NCI-H2227 treated with DMSO at 0.1 percent for 48 hours (cell line): ENCODE measurements around the gene RSRC1.

Experiments
- DNase-seq: peaks from one replicate; lab custom pipeline; 2025; lab: John Stamatoyannopoulos, UW

The RSRC1 gene

GRCh38 chr3:158128755-158129154, 18.9 kb downstream of the RSRC1 start:
- no peak for DNase-seq

- no peak for DNase-seq
These were observed 24.5 kb downstream of the RSRC1 start for GRCh38 chr3:158134363-158134762.

DNA sequence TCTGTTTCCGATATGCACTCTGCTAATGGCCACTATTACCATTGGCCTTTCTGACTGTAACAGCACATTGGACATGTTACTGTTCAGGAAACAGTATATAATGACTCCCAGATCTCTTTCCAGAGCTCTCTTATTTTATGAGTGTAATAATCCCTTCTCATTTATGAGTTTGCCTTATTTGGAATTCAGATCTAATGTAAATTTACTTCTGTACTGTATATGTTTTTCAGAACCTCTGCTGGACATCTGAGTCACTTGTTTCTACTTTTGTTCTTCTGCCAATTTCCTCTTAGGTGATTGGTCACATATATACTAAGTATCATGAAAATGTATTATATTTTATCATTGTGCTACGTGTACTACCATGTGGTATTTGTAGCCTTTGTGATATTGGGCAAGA, 30.5 kb downstream of the RSRC1 start:
- DNase-seq = no peak

GRCh38 chr3:158148218-158148617, 38.3 kb downstream of the RSRC1 start:
- DNase-seq = no peak

DNA sequence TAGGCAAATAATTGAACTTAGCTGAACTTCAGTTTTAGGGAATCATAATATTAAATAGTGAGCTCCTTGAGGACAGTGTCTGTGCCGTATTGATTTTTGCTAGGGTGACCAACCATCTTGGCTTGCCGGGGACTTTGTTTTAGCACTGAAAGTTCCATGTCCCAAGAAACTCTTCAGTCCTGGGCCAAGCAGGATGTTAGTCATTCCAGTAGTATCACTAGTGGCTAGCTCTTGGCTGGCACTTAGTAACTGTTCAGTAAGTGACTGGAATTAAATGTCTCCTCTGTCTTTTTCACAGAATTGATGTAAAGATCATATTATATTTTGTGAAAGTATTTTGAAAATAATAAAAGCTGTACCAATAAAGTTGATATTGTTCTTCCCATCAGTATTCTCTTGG, 42.3 kb downstream of the RSRC1 start:
- no peak for DNase-seq

DNA sequence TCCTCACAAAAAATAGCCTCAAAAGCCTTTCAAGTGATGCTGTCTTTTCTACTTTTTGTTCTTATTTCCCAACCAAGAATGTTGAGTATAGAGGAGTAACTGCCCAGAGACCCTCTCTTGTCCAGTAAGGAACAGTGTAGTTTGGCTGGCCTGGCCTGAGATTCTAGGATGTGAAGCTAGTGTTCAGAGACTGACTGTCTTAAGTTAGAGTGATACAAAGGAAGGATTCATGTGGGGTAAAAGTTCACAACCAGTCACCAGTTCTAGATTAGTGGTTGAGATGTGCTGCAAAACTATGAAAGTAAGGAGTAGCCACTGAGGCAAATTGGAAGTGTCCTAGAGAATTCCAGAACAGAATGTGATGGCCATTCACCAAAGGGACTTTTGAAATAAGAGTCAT, 49.1 kb downstream of the RSRC1 start:
- no peak for DNase-seq

GRCh38 chr3:158159714-158160113, 49.8 kb downstream of the RSRC1 start:
- no peak for DNase-seq

DNA sequence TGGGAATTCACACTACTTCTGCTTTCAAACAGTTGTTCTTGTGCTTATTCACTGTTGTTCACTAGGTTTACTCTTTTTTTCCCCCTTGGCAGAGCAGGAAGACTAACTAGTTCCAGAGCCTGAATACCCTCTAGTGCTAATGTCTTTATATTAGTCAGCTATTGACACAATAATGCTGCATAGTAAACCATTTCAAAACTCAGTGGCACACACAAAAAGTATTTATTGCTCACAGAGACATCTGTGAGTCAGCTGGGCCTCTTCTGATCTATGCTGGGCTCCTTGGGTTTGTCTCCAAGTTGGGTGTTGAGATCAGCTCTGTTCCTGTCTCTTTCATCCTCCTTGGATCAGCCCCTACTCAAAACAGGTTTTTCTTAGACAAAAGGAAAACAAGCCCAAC, 51.1 kb downstream of the RSRC1 start:
- DNase-seq = no peak

- no peak for DNase-seq
These were observed 55.3 kb downstream of the RSRC1 start for GRCh38 chr3:158165141-158165655.

DNA sequence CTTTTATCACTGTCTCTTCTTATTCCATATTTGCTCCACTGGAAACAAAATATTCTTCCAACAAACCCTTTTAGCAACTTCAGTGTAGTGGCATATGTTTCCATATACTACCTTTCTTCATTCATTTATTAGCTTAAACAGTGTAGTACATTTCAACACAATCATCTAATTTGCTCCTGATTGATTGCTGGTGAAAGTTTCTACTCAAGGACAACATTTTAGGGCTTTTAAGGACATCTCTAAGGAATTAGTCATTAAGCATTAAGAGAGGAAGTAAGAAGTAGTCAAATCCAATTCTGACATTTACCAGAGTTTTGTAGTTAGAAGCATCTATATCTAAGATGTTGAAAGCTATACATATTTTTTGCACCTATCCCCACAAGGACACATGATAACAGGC, 55.8 kb downstream of the RSRC1 start:
- no peak for DNase-seq

GRCh38 chr3:158166223-158166622, 56.3 kb downstream of the RSRC1 start:
- DNase-seq = no peak

DNA sequence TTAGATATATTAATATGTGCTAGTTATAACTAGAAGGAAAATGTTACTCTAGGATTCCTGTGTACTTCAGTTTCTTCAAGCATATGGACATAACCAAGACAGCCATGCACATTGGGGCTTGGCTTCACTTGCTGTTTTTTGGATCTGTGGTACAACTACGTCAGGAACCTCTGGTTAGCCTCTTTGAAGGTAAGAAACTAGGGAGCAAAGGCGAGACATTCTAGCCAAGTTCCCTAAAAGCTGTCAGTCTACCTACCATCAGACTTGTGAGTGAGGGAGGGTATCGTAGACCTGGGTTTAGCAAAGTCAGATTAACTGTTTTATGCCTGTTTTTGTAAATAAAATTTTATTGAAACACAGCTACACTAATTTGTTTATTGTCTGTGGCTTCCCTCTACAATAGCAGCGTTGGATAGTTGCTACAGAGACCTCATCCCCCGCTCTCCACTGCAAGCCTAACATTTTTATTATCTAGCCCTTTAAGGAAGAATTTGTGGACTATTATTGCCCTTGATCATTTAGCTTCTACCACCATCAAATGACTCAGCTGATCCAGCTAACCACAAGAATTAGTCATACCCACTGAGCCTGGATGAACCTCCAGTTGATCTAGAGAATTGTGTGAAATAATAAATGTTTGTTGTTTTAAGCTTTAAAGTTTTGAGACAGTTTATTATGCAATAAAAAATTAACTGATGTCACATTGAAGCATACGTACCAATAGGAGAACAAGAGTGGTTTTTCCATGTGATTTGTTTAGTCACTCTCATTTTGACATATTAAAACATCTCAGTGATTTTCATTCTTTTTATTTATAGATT, 58.1 kb downstream of the RSRC1 start:
- DNase-seq = no peak

GRCh38 chr3:158169091-158169491, 59.2 kb downstream of the RSRC1 start:
- no peak for DNase-seq

- no peak for DNase-seq
These were observed 71.2 kb downstream of the RSRC1 start for GRCh38 chr3:158181096-158181495.

- no peak for DNase-seq
These were observed 75.8 kb downstream of the RSRC1 start for GRCh38 chr3:158185711-158186110.

DNA sequence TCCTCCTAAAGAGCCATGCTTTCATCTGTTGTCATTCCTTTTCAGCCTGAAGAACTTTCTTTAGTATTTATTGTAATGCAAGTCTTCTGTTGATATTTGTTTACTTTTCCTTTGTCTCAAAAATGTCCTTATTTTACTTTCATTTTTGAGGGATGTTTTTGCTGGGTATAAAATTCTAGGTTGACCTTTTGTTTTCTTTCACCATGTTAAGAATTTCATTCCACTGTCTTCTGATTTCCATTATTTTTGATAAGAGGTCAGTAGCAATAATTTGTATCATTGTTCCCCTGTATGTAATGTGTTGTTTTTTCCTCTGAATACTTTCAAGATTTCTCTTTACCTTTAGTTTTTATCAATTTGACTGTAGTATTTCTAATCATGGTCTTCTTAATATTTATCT, 91.1 kb downstream of the RSRC1 start:
- no peak for DNase-seq

DNA sequence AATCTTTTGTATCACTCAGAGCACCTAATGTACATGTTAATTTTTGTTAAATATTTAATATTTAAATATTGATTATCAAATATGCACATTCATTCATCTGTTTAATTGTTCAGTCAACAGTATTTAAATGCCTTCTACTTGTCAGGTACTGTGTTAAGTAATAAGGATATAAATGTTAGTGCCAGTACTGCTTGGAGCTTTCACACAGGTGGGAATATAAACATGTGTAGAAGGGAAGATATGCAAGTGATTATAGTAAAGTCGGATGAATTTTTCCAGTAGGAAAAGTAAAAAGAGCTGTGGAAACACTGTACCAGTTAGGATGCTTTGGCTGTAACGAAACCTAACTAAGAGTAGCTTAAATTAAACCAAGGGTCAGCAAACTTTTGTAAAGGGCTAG, 95.4 kb downstream of the RSRC1 start:
- no peak for DNase-seq

- DNase-seq = no peak
These were observed 96.1 kb downstream of the RSRC1 start for GRCh38 chr3:158205994-158206393.

- DNase-seq = no peak
These were observed 100.2 kb downstream of the RSRC1 start for GRCh38 chr3:158210067-158210466.

- no peak for DNase-seq
These were observed 103.6 kb downstream of the RSRC1 start for GRCh38 chr3:158213461-158213860.

GRCh38 chr3:158217992-158218391, 108.1 kb downstream of the RSRC1 start:
- DNase-seq = no peak

DNA sequence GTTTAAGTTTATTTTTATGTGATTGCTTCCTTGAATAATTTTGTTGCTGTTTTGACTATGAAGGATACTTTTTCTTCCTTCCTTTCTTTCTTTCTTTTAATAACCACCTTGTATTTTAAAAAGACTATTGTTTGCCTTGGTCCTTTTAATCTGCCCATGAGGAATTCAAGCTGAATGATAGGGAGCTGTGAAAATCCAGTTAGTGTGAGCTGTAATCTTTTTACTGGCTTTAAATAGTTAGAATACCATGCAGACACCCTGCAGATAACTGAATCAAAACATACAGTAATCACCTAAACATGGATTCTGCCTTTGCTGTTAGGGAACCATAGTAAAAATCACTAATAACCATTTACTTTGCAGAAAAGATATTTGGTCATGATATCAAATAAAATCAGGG, 110.7 kb downstream of the RSRC1 start:
- DNase-seq = no peak

DNA sequence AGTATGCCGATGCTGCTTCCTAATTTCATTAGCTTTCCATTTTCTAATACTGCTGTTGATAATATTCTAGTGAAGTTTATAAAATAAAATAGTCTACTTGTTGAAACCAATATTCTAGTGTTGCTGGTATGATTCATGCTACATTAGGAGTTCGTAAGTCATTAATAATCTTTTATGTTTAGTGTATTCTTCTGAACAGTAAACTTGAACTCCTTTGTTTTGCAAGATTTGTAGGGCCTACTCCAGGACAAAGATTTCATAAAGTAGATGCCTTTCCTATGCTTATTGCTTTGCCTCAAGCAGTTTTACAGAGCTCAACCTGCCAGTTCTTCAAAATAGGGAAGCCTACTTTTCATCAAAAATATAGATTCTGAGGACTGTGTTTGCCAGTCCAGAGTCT, 111.5 kb downstream of the RSRC1 start:
- DNase-seq = no peak

DNA sequence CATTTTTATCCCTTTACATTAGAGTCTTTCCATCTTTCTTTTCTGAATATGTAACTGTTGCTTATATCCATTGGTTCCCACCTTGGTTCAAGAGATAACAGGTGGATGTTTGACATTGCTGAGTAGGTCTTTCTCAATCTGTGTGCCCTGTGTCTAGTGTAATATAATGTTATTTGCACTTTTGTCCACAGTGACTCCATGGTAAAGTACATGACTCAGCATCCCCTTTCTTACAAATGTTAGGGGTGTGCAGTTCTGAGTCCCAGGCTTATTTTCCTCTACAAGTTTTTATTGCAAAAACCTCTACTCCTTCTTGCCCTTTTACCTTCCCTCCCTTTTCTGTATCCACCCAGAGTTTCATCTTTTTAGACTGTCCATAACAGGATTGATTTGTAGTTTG, 116.5 kb downstream of the RSRC1 start:
- no peak for DNase-seq
